PC-9 (cell line): ENCODE measurements around the gene PROM1. TPM values are rescaled to one million over a fixed set of nuclear protein-coding genes. Genes with fewer than 3 reads are reported as not detected.

Experiments
- BruUV-seq: library from RNA; stranded (reverse); fragments of 400-500 nt; replicated peaks from 2 replicates; lab custom pipeline; 2021; lab: Mats Ljungman, UMichigan
- CTCF ChIA-PET: fragments of 300-600 bp; sonication (Branson Sonifier 250); formaldehyde crosslinking; loops from one replicate; lab custom pipeline; 2022; ENCODE audit warnings: antibody characterized with exemption; lab: Charles Lee
- POLR2A ChIA-PET: fragments of 300-600 bp; sonication (Branson Sonifier 250); formaldehyde crosslinking; loops from one replicate; lab custom pipeline; 2022; ENCODE audit warnings: antibody characterized with exemption; ENCODE audit not compliant: unreplicated experiment; lab: Charles Lee
- DNase-seq, 2 experiments: peaks; one replicate each; pipeline versions ENCODE4 v3.0.0 to v3.0.0-alpha.2; 2015 to 2022; ENCODE audit warnings: mixed read lengths in 1 of 2
- H2AFZ ChIP-seq: fragments of 200-600 bp; sonication (generic); 2 replicates; pipeline ENCODE4 v1.8.1; 2017; ENCODE audit warnings: antibody characterized with exemption
- H3F3A ChIP-seq: fragments of 200-600 bp; sonication (generic); 2 replicates; pipeline ENCODE4 v1.8.1; 2017; ENCODE audit warnings: antibody characterized with exemption, mild to moderate bottlenecking, low read depth; ENCODE audit not compliant: insufficient read depth
- H3K27ac ChIP-seq: fragments of 200-600 bp; sonication (generic); 2 replicates; pipeline ENCODE4 v1.6.1; 2016; ENCODE audit warnings: mixed run types
- H3K27me3 ChIP-seq: fragments of 200-600 bp; sonication (generic); 2 replicates; pipeline ENCODE4 v1.6.1; 2016; ENCODE audit warnings: low read depth, mixed run types; ENCODE audit not compliant: insufficient read depth
- H3K36me3 ChIP-seq: fragments of 200-600 bp; sonication (generic); 2 replicates; pipeline ENCODE4 v1.6.1; 2016; ENCODE audit warnings: low read depth, mixed run types
- H3K4me1 ChIP-seq: fragments of 200-600 bp; sonication (generic); replicated peaks from 2 replicates; pipeline ENCODE4 v1.6.1; 2016; ENCODE audit warnings: mixed run types; ENCODE audit not compliant: insufficient read depth
- H3K4me2 ChIP-seq: fragments of 200-600 bp; sonication (generic); 2 replicates; pipeline ENCODE4 v1.6.1; 2017; ENCODE audit warnings: mixed run types
- H3K4me3 ChIP-seq: fragments of 200-600 bp; sonication (generic); 2 replicates; pipeline ENCODE4 v1.6.1; 2016; ENCODE audit warnings: mixed run types
- H3K79me2 ChIP-seq: fragments of 200-600 bp; sonication (generic); 2 replicates; pipeline ENCODE4 v1.6.1; 2017; ENCODE audit warnings: low read depth, mixed run types
- H3K9me2 ChIP-seq: fragments of 200-600 bp; sonication (generic); 2 replicates; pipeline ENCODE4 v1.8.1; 2017; ENCODE audit warnings: mild to moderate bottlenecking; ENCODE audit not compliant: insufficient read depth
- H3K9me3 ChIP-seq: fragments of 200-600 bp; sonication (generic); 2 replicates; pipeline ENCODE4 v1.8.1; 2016; ENCODE audit warnings: low read depth; ENCODE audit not compliant: insufficient read depth
- H4K20me1 ChIP-seq: fragments of 200-600 bp; sonication (generic); 2 replicates; pipeline ENCODE4 v1.8.1; 2017; ENCODE audit not compliant: insufficient read depth
- CTCF ChIP-seq: fragments of 200-600 bp; sonication (generic); conservative IDR thresholded peaks from 2 replicates; pipeline ENCODE4 v1.6.1; 2017; ENCODE audit warnings: mixed run types, antibody characterized with exemption, mild to moderate bottlenecking, moderate library complexity
- EZH2 ChIP-seq: fragments of 200-600 bp; sonication (generic); IDR thresholded peaks from 2 replicates; pipeline ENCODE4 v1.8.0; 2017; ENCODE audit warnings: antibody characterized with exemption, low read depth
- intact Hi-C: fragments of 100-400 bp; cut with micrococcal nuclease; formaldehyde crosslinking; loops from one replicate; pipeline ENCODE4 v1.10.0; 2022; ENCODE audit not compliant: unreplicated experiment
- total RNA-seq: library from RNA; stranded (reverse); gene quantifications from 2 replicates; pipeline ENCODE4 v1.2.3, GENCODE V29; 2021

Gene PROM1
- total RNA-seq, 1 experiment from 2014 or later = not detected

- CTCF ChIA-PET = interaction anchor here (0.6 to 2.0 kb wide), 3 partner anchors 195 to 473 kb away, joined by 5 to 11 read pairs (median 6); no protein-coding TSS in a partner anchor
- Histone ChIP-seq H3K9me3 (no peaks in the 10 kb centered on the region), H3K4me2 (no peak overlapping the region), H3K36me3 (no peaks in the 10 kb centered on the region), H4K20me1 (no peaks in the 10 kb centered on the region), H3K79me2 (no peaks in the 10 kb centered on the region), H3K27ac (no peak overlapping the region), H3K4me3 (no peak overlapping the region), H2AFZ (no peak overlapping the region), H3K9me2 (no peaks in the 10 kb centered on the region), H3K4me1 (no peaks in the 10 kb centered on the region), H3K27me3 (no peaks in the 10 kb centered on the region), H3F3A (no peaks in the 10 kb centered on the region)
- intact Hi-C loops = loop anchor here (1.0 to 2.0 kb wide), 6 partner anchors 38 to 522 kb away; partner anchors contain the start of gene FGFBP2
- no TSS peak for BruUV-seq
- no peak for DNase-seq
- TF ChIP-seq CTCF = no peak
- TF ChIP-seq EZH2 = no peak
- POLR2A ChIA-PET = interaction anchor here (0.5 kb wide), 1 partner anchor 231 kb away, joined by 4 read pairs; no protein-coding TSS in a partner anchor
These were observed 82.9 kb downstream of the PROM1 start for GRCh38 chr4:16000708-16001483.

GRCh38 chr4:15996773-15997172, 87.0 kb downstream of the PROM1 start:
- H3K4me3 ChIP-seq = no peak overlapping the region
- BruUV-seq = no TSS peak
- H3K4me2 ChIP-seq = no peak overlapping the region
- H3K27ac ChIP-seq = no peak overlapping the region
- H3F3A ChIP-seq = no peaks in the 10 kb centered on the region
- CTCF ChIA-PET = interaction anchor here (0.6 kb wide), 1 partner anchor 214 kb away, joined by 4 read pairs; no protein-coding TSS in a partner anchor
- H4K20me1 ChIP-seq = no peaks in the 10 kb centered on the region
- H3K9me2 ChIP-seq = no peaks in the 10 kb centered on the region
- POLR2A ChIA-PET = interaction anchor here (0.6 kb wide), 1 partner anchor 1629 kb away, joined by 4 read pairs; no protein-coding TSS in a partner anchor
- H3K79me2 ChIP-seq = no peaks in the 10 kb centered on the region
- intact Hi-C loops = no loop called here
- DNase-seq = no peak
- H3K27me3 ChIP-seq = no peaks in the 10 kb centered on the region
- H3K36me3 ChIP-seq = no peaks in the 10 kb centered on the region
- no peak for TF ChIP-seq EZH2
- TF ChIP-seq CTCF = no peak
- H3K4me1 ChIP-seq = no peaks in the 10 kb centered on the region
- H3K9me3 ChIP-seq = no peaks in the 10 kb centered on the region
- H2AFZ ChIP-seq = no peak overlapping the region

- Histone ChIP-seq H4K20me1 (no peaks in the 10 kb centered on the region), H3K4me3 (no peak overlapping the region), H3F3A (no peaks in the 10 kb centered on the region), H3K27ac (no peak overlapping the region), H3K79me2 (no peaks in the 10 kb centered on the region), H3K4me2 (no peak overlapping the region), H3K9me3 (no peaks in the 10 kb centered on the region), H2AFZ (no peak overlapping the region), H3K27me3 (no peaks in the 10 kb centered on the region), H3K9me2 (no peaks in the 10 kb centered on the region), H3K36me3 (no peaks in the 10 kb centered on the region), H3K4me1 (no peaks in the 10 kb centered on the region)
- no peak for TF ChIP-seq CTCF
- no peak for TF ChIP-seq EZH2
- no TSS peak for BruUV-seq
- no peak for DNase-seq
- ChIA-PET POLR2A (no interaction called here), CTCF (no interaction called here)
- intact Hi-C loops = no loop called here
These were observed 88.0 kb downstream of the PROM1 start for GRCh38 chr4:15995826-15996225.
